ENCODE results near the gene IPPK.
"Not testable (repeated sequence)": the region's sequence is repeated elsewhere in the genome, so short reads cannot be mapped to it uniquely, and the experiment has no call there.

Gene IPPK

DNA sequence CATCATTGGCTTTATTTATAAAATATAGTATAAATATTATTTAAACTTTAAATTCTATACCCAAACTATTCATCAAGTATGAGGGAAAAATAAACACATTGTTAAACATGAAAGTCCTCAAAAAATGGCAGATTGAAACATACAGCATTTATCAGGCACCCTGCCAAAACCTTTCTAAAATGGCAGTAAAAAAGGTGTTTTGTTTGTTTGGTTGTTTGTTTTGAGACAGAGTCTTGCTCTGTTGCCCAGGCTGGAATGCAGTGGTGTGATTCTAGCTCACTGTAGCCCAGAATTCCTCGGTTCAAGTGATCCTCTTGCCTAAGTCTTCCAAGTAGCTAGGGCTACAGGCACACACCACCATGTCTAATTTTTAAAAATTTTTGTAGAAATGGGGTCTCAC, 74.0 kb downstream of the IPPK start:
- DNase-seq (ENCODE audit: extremely low spot score) = no peak
- TF ChIP-seq ZNF384 (IDR thresholded peaks at IDR 0.05) (no peak), BHLHE40 (IDR thresholded peaks at IDR 0.05; ENCODE audit: borderline replicate concordance) (no peak), ELF4 (IDR thresholded peaks at IDR 0.05) (no peak), FOXA1 (IDR thresholded peaks at IDR 0.05) (no peak), LEF1 (IDR thresholded peaks at IDR 0.05; ENCODE audit: borderline replicate concordance) (no peak), ARNT (IDR thresholded peaks at IDR 0.05) (no peak), SP1 (IDR thresholded peaks at IDR 0.05) (no peak)
- TF ChIP-seq, protein P1, sequence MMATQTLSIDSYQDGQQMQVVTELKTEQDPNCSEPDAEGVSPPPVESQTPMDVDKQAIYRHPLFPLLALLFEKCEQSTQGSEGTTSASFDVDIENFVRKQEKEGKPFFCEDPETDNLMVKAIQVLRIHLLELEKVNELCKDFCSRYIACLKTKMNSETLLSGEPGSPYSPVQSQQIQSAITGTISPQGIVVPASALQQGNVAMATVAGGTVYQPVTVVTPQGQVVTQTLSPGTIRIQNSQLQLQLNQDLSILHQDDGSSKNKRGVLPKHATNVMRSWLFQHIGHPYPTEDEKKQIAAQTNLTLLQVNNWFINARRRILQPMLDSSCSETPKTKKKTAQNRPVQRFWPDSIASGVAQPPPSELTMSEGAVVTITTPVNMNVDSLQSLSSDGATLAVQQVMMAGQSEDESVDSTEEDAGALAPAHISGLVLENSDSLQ (IDR thresholded peaks at IDR 0.05) = no peak
- ChIA-PET POLR2A (no interaction called here), CTCF (no interaction called here)

DNA sequence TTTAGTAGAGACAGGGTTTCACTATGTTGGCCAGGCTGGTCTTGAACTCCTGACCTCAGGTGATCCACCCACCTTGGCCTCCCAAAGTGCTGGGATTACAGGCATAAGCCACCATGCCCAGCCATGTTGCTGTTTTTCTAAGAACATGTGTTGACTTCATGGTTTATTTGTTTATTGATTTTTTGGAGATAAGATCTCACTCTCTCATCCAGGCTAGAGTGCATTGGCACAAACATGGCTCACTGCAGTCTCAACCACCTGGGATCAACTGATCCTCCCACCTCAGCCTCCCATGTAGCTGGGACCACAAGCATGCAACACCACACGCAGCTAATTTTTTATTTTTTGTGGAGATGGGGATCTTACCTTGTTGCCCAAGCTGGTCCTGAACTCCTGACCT, 74.9 kb downstream of the IPPK start:
- POLR2A ChIA-PET; DNase-seq (ENCODE audit: extremely low spot score); CTCF ChIA-PET: not testable (repeated sequence)

DNA sequence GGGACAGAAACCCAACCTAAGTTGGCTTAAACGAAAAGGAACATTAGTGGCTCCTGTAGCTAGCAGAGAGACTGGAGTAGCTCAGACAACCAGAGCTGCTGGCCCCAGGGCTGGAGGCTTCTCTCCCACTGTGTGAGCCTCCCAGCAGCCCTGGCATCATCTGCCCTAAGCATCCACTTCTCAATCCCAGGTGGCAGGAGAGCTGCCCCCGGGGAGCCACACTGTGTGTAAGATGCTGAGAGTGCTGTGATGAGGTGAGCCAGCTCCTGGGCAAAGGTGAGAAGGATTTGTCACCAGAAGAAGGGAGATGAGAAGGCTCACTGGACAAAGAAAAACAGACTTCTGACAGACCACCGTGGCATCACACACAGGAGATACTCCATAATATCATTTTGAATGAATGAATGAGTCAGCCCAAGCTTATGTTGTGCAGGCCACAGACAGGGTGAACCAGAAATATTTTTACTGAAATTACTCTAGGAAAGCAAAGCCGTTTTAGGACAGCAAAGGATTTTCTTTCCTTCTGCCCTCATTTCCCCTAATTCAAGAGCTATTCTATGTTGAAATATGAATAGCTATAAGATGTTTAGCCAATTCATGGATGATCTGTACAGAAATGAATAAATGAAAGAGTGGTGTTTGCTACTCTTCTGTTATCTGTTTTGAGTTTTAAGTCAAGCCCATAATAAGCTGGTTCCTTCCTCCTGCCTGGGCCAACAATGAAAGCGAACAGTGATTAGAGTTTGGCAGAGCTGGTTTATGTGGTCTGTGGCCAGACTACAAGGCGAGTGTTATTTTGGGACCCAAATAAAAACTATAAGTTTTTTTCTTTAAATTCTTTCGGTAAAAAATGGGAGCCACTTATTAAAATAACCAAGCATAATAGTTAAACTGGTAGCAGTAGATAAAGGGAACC, 76.7 kb downstream of the IPPK start:
- DNase-seq (ENCODE audit: extremely low spot score) = no peak
- CTCF ChIA-PET = no interaction called here
- POLR2A ChIA-PET = no interaction called here
- TF ChIP-seq CTBP1 (IDR thresholded peaks at IDR 0.05; ENCODE audit: borderline replicate concordance) (no peak), FOXM1 (IDR thresholded peaks at IDR 0.05; ENCODE audit: borderline replicate concordance) (no peak), FOXA1 (IDR thresholded peaks at IDR 0.05) (no peak), TARDBP (IDR thresholded peaks at IDR 0.05) (no peak), ELF4 (IDR thresholded peaks at IDR 0.05) (no peak), BHLHE40 (IDR thresholded peaks at IDR 0.05; ENCODE audit: borderline replicate concordance) (no peak), ARNT (IDR thresholded peaks at IDR 0.05) (no peak), L3MBTL2 (conservative IDR thresholded peaks at IDR 0.05) (no peak), FOXK2 (IDR thresholded peaks at IDR 0.05) (no peak), NFRKB (IDR thresholded peaks at IDR 0.05) (no peak), SUZ12 (IDR thresholded peaks at IDR 0.05) (no peak), HDGF (IDR thresholded peaks at IDR 0.05; ENCODE audit: borderline replicate concordance) (no peak), SP1 (IDR thresholded peaks at IDR 0.05) (no peak), LEF1 (IDR thresholded peaks at IDR 0.05; ENCODE audit: borderline replicate concordance) (no peak)
- TF ChIP-seq, protein P1 (IDR thresholded peaks at IDR 0.05) = no peak

DNA sequence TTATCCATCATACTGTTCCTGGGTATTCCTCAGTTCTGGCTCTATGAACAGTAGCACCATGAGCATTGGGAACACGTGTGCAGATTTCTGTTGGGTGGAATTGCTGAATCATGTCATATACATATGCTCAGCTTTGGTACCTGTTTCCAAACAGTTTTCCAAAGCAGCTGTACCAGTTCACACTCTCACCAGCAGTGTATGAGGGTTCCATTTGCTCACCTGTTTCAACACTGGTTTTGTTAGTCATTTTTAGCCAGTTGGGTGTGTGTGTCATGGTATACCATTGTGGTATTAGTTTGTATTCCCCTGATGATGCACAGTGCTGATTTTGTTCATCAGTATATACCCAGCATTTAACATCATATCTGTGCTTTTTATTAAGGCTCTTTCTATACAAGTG, 77.4 kb downstream of the IPPK start:
- ChIA-PET POLR2A (no interaction called here), CTCF (no interaction called here)
- no peak for TF ChIP-seq ARNT (IDR thresholded peaks at IDR 0.05)
- no peak for TF ChIP-seq NFRKB (IDR thresholded peaks at IDR 0.05)
- no peak for TF ChIP-seq ELF4 (IDR thresholded peaks at IDR 0.05)
- TF ChIP-seq FOXA1 (IDR thresholded peaks at IDR 0.05) = no peak
- no peak for TF ChIP-seq ZNF384 (IDR thresholded peaks at IDR 0.05)
- no peak for TF ChIP-seq L3MBTL2 (conservative IDR thresholded peaks at IDR 0.05)
- TF ChIP-seq FOXK2 (IDR thresholded peaks at IDR 0.05) = no peak
- no peak for TF ChIP-seq CTBP1 (IDR thresholded peaks at IDR 0.05; ENCODE audit: borderline replicate concordance)
- no peak for TF ChIP-seq SUZ12 (IDR thresholded peaks at IDR 0.05)
- TF ChIP-seq HDGF (IDR thresholded peaks at IDR 0.05; ENCODE audit: borderline replicate concordance) = no peak
- TF ChIP-seq FOXM1 (IDR thresholded peaks at IDR 0.05; ENCODE audit: borderline replicate concordance) = no peak
- no peak for TF ChIP-seq SP1 (IDR thresholded peaks at IDR 0.05)
- TF ChIP-seq, protein P1 (IDR thresholded peaks at IDR 0.05) = no peak
- no peak for TF ChIP-seq TARDBP (IDR thresholded peaks at IDR 0.05)
- TF ChIP-seq BHLHE40 (IDR thresholded peaks at IDR 0.05; ENCODE audit: borderline replicate concordance) = no peak
- no peak for TF ChIP-seq LEF1 (IDR thresholded peaks at IDR 0.05; ENCODE audit: borderline replicate concordance)
- no peak for DNase-seq (ENCODE audit: extremely low spot score)

DNA sequence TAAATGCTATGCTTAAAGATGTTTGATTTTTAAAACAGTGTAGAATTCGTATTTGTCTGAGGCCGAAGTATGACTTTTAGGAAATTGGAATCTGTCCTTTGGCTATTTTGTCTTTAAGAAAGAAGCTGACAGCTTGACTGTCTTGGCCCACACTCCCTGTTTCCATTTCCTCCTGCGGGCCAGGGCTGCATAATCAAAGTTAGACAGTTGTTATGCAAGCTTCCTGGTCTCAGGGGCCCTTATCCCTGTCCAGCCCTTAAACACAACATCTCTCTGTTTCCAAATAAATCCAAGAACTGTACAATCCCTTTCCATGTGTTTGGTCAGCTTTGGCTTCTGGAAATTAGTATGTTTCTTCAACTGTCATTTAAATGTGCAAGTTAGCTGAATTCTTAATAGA, 79.6 kb downstream of the IPPK start:
- TF ChIP-seq ARNT (IDR thresholded peaks at IDR 0.05) = no peak
- TF ChIP-seq TARDBP (IDR thresholded peaks at IDR 0.05) = no peak
- no peak for TF ChIP-seq ELF4 (IDR thresholded peaks at IDR 0.05)
- TF ChIP-seq BHLHE40 (IDR thresholded peaks at IDR 0.05; ENCODE audit: borderline replicate concordance) = no peak
- TF ChIP-seq SUZ12 (IDR thresholded peaks at IDR 0.05) = no peak
- TF ChIP-seq HDGF (IDR thresholded peaks at IDR 0.05; ENCODE audit: borderline replicate concordance) = no peak
- TF ChIP-seq L3MBTL2 (conservative IDR thresholded peaks at IDR 0.05) = no peak
- no peak for TF ChIP-seq CTBP1 (IDR thresholded peaks at IDR 0.05; ENCODE audit: borderline replicate concordance)
- CTCF ChIA-PET = no interaction called here
- POLR2A ChIA-PET = no interaction called here
- DNase-seq (ENCODE audit: extremely low spot score) = no peak

DNA sequence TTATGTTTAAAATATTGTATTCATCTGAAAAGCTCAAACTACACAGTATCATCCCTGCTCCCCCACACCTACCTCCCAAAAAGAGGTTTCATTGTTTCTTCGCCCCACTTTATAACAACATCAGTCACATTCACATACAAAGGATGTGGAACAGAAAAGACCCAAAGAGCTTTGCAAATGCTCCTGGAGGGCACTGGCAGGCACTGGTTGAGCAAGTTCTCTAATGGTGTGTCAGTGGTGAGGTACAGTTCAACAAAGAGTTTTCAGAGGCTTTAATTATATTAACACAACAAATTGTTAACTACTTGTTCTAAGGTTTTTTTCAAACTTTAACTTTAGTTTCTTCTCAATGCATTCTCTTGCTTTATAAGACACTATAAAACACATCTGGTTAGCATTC, 80.0 kb downstream of the IPPK start:
- CTCF ChIA-PET = no interaction called here
- DNase-seq (ENCODE audit: extremely low spot score) = no peak
- POLR2A ChIA-PET = no interaction called here
- no peak for TF ChIP-seq SP1 (IDR thresholded peaks at IDR 0.05)
- TF ChIP-seq CTBP1 (IDR thresholded peaks at IDR 0.05; ENCODE audit: borderline replicate concordance) = no peak
- no peak for TF ChIP-seq BHLHE40 (IDR thresholded peaks at IDR 0.05; ENCODE audit: borderline replicate concordance)
- TF ChIP-seq NFRKB (IDR thresholded peaks at IDR 0.05) = no peak
- TF ChIP-seq FOXM1 (IDR thresholded peaks at IDR 0.05; ENCODE audit: borderline replicate concordance) = no peak
- TF ChIP-seq ZNF384 (IDR thresholded peaks at IDR 0.05) = no peak
- no peak for TF ChIP-seq SUZ12 (IDR thresholded peaks at IDR 0.05)
- no peak for TF ChIP-seq TARDBP (IDR thresholded peaks at IDR 0.05)
- no peak for TF ChIP-seq L3MBTL2 (conservative IDR thresholded peaks at IDR 0.05)
- TF ChIP-seq ELF4 (IDR thresholded peaks at IDR 0.05) = no peak
- no peak for TF ChIP-seq FOXK2 (IDR thresholded peaks at IDR 0.05)
- no peak for TF ChIP-seq HDGF (IDR thresholded peaks at IDR 0.05; ENCODE audit: borderline replicate concordance)
- TF ChIP-seq LEF1 (IDR thresholded peaks at IDR 0.05; ENCODE audit: borderline replicate concordance) = no peak
- TF ChIP-seq FOXA1 (IDR thresholded peaks at IDR 0.05) = no peak
- TF ChIP-seq, protein P1 (IDR thresholded peaks at IDR 0.05) = no peak
- TF ChIP-seq ARNT (IDR thresholded peaks at IDR 0.05) = no peak

Measured in HEK293T (cell line).